DOHH2 (cell line): ENCODE results near the gene LGALS12.

Experiments used
- H3F3A ChIP-seq: fragments of 200-600 bp; sonication (generic), shearing (Covaris generic); 2 replicates; pipeline ENCODE4 v1.6.0; 2016; ENCODE audit warnings: antibody characterized with exemption, mild to moderate bottlenecking; ENCODE audit not compliant: control insufficient read depth, insufficient read depth
- H3K27ac ChIP-seq: fragments of 200-600 bp; sonication (generic); 2 replicates; pipeline ENCODE4 v1.5.1; 2014; ENCODE audit warnings: low read depth, mild to moderate bottlenecking, low read length, moderate library complexity
- H3K27me3 ChIP-seq: fragments of 200-600 bp; sonication (generic); 2 replicates; pipeline ENCODE4 v1.6.1; 2014; ENCODE audit warnings: mild to moderate bottlenecking, low read length, mixed read lengths; ENCODE audit not compliant: control insufficient read depth
- H3K36me3 ChIP-seq: fragments of 200-600 bp; sonication (generic); 2 replicates; pipeline ENCODE4 v1.6.1; 2014; ENCODE audit warnings: mild to moderate bottlenecking, low read length, moderate library complexity, mixed read lengths; ENCODE audit not compliant: control insufficient read depth
- H3K4me1 ChIP-seq: fragments of 200-600 bp; sonication (generic); 2 replicates; pipeline ENCODE4 v1.6.1; 2014; ENCODE audit warnings: mild to moderate bottlenecking, low read length, mixed read lengths; ENCODE audit not compliant: control insufficient read depth
- H3K4me2 ChIP-seq: fragments of 200-600 bp; sonication (generic); 2 replicates; pipeline ENCODE4 v1.6.0; 2014; ENCODE audit warnings: mild to moderate bottlenecking, low read length, moderate library complexity
- H3K4me3 ChIP-seq: fragments of 200-600 bp; sonication (generic); 2 replicates; pipeline ENCODE4 v1.5.1; 2014; ENCODE audit warnings: mild to moderate bottlenecking, low read length, mixed read lengths
- H3K79me2 ChIP-seq: fragments of 200-600 bp; sonication (generic); 2 replicates; pipeline ENCODE4 v1.6.1; 2014; ENCODE audit warnings: mild to moderate bottlenecking, low read length, mixed read lengths; ENCODE audit not compliant: control insufficient read depth
- H3K9me2 ChIP-seq: fragments of 200-600 bp; sonication (generic); replicated peaks from 2 replicates; pipeline ENCODE4 v1.6.1; 2014; ENCODE audit warnings: mild to moderate bottlenecking, low read length, mixed read lengths; ENCODE audit not compliant: control insufficient read depth
- H3K9me3 ChIP-seq: fragments of 200-600 bp; sonication (generic); 2 replicates; pipeline ENCODE4 v1.6.1; 2014; ENCODE audit warnings: antibody characterized with exemption, low read length, mixed read lengths; ENCODE audit not compliant: control insufficient read depth, insufficient read depth
- H4K20me1 ChIP-seq: fragments of 200-600 bp; sonication (generic); 2 replicates; pipeline ENCODE4 v1.6.0; 2014; ENCODE audit warnings: low read depth, mild to moderate bottlenecking, antibody characterized with exemption, low read length, moderate library complexity; ENCODE audit not compliant: control insufficient read depth, insufficient read depth
- EZH2phosphoT487 ChIP-seq: fragments of 200-600 bp; sonication (generic); IDR thresholded peaks from 2 replicates; pipeline ENCODE4 v1.6.1; 2017; ENCODE audit warnings: borderline replicate concordance, mild to moderate bottlenecking, antibody characterized with exemption, low read length, moderate library complexity, mixed read lengths
- TF ChIP-seq, protein P1 (sequence below): fragments of 200-600 bp; sonication (generic); IDR thresholded peaks from one replicate; pipeline ENCODE4 v1.5.1; 2014; ENCODE audit warnings: antibody characterized with exemption, mild to moderate bottlenecking, low read depth, low read length; ENCODE audit not compliant: poor library complexity, severe bottlenecking

The LGALS12 gene

DNA sequence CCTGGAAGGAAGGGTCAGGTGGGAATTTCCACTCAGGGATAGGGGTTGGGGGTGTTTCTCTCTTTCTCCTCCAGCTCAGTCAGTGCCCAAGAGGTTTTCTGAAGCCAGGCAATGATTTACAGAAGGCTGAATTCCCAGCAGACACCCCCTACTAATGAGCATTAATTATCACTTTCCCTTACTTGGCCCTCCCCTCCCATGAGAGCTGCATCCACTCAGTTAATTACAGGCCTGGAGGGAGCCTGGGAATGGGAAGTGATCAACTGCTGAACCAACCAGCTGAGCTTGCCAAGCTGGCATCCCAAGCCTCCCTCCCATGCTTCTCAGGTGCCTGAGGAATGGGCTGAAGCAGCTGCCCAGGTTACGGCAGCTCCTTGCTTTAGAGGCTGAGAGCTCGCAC is 992 bp downstream of the LGALS12 start:
- H3K79me2 ChIP-seq = no peaks in the 10 kb centered on the region
- H4K20me1 ChIP-seq = no peaks in the 10 kb centered on the region
- TF ChIP-seq, protein P1, sequence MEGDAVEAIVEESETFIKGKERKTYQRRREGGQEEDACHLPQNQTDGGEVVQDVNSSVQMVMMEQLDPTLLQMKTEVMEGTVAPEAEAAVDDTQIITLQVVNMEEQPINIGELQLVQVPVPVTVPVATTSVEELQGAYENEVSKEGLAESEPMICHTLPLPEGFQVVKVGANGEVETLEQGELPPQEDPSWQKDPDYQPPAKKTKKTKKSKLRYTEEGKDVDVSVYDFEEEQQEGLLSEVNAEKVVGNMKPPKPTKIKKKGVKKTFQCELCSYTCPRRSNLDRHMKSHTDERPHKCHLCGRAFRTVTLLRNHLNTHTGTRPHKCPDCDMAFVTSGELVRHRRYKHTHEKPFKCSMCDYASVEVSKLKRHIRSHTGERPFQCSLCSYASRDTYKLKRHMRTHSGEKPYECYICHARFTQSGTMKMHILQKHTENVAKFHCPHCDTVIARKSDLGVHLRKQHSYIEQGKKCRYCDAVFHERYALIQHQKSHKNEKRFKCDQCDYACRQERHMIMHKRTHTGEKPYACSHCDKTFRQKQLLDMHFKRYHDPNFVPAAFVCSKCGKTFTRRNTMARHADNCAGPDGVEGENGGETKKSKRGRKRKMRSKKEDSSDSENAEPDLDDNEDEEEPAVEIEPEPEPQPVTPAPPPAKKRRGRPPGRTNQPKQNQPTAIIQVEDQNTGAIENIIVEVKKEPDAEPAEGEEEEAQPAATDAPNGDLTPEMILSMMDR = no peak
- TF ChIP-seq EZH2phosphoT487 = no peak
- H3F3A ChIP-seq = no peaks in the 10 kb centered on the region
- H3K9me2 ChIP-seq = no peaks in the 10 kb centered on the region
- H3K4me2 ChIP-seq = no peak overlapping the region
- H3K4me1 ChIP-seq = no peaks in the 10 kb centered on the region
- H3K27ac ChIP-seq = no peak overlapping the region
- no peak overlapping the region for H3K4me3 ChIP-seq
- no peaks in the 10 kb centered on the region for H3K36me3 ChIP-seq
- 0 out of 2 replicates have a peak, but pooled peaks cover 3% of the 10 kb centered on the region for H3K27me3 ChIP-seq
- H3K9me3 ChIP-seq = no peaks in the 10 kb centered on the region

DNA sequence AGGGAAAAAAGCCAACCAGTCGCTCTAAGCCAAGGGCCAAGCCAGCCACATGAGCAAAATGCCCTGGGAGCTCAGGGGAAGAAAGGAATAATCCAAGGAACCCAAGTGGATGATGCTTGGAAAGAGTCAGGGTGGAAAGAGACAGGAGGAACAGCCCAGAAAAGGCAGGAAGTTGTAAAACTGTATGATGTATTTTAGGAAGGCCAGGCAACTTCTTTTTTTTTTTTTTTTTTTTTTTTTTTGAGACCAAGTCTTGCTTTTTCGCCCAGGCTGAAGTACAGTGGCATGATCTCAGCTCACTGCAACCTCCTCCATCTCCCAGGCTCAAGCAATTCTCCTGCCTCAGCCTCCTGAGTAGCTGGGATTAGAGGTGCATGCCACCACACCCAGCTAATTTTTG is 1.6 kb downstream of the LGALS12 start:
- H3K36me3 ChIP-seq = no peaks in the 10 kb centered on the region
- no peaks in the 10 kb centered on the region for H3K4me1 ChIP-seq
- H3K4me3 ChIP-seq = no peak overlapping the region
- H3K4me2 ChIP-seq = no peak overlapping the region
- no peaks in the 10 kb centered on the region for H3K9me3 ChIP-seq
- 0 out of 2 replicates have a peak, but pooled peaks cover 3% of the 10 kb centered on the region for H3K27me3 ChIP-seq
- no peaks in the 10 kb centered on the region for H3K79me2 ChIP-seq
- TF ChIP-seq EZH2phosphoT487 = no peak
- TF ChIP-seq, protein P1 = no peak
- no peaks in the 10 kb centered on the region for H3F3A ChIP-seq
- no peaks in the 10 kb centered on the region for H4K20me1 ChIP-seq
- no peaks in the 10 kb centered on the region for H3K9me2 ChIP-seq
- no peak overlapping the region for H3K27ac ChIP-seq

DNA sequence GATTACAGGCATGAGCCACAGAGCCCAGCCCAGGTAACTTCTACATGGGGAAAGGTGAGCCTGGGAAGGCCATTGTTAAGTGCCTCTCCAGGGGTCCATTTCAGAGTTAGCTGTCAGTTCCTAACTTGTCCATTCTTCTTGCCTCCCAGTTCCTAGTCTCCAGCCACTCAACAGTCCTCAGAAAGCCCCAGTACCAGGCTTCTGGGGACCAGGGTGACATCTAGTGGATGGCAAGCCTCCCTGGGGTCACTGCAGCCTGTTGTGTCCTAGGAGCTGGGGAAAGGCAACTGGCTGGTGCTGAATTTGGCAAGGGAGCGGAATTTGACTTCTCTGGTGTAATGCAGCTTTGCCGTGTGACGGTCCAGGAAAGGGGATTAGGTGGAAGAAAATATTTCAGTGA is 2.1 kb downstream of the LGALS12 start:
- Histone ChIP-seq H4K20me1 (no peaks in the 10 kb centered on the region), H3K27me3 (0 out of 2 replicates have a peak, but pooled peaks cover 3% of the 10 kb centered on the region), H3K9me3 (no peaks in the 10 kb centered on the region), H3K79me2 (no peaks in the 10 kb centered on the region), H3K36me3 (no peaks in the 10 kb centered on the region), H3K4me1 (no peaks in the 10 kb centered on the region), H3K9me2 (no peaks in the 10 kb centered on the region), H3F3A (no peaks in the 10 kb centered on the region), H3K4me3 (no peak overlapping the region), H3K4me2 (no peak overlapping the region), H3K27ac (no peak overlapping the region)
- TF ChIP-seq, protein P1 = peak; percentile 39
- TF ChIP-seq EZH2phosphoT487 = no peak
